Non-pigmented ciliary epithelial cell (primary cell): ENCODE results near the gene SSBP3.
"Not testable (repeated sequence)": the region's sequence is repeated elsewhere in the genome, so short reads cannot be mapped to it uniquely, and the experiment has no call there.

ENCODE experiments used
- DNase-seq: peaks from one replicate; pipeline ENCODE4 v3.0.0-alpha.2; 2010; ENCODE audit warnings: low read depth

The SSBP3 gene

DNA sequence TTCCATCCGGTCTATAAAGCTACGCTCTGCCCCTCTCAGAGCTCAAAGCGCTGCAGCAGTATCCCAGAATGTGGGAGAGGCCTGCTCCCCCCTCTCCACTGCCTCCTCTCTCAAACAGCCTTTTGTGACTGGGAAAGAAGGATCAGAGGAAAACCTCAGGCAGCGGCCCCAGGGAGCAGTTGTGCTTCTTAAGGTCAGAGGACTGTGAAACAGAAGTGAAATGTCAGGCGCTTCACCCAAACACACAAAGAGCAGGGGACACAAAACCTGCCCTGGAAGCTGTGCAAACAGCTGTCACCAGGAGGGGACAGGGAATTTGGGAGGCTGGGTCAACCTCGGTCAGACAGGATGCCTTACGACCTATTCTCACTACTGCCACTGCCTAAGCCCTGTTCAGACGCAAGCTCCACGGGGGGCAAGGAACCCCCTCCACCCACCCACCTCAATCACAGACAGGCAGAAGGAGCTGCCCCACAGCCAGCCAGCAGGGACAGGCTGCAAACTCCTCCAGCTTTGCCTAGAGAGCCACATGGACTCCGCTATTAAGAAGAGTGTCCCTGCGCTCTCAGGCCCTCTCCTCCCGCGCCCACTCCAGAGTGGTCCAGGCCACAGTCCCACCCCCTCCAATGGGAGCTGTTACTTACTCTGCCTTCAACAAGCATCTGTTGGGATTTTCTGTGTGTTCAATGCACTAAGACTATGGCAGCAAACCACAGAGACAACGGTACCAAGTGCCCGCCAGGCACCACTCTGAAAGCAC is 14.6 kb downstream of the SSBP3 start:
- DNase-seq: no peak

DNA sequence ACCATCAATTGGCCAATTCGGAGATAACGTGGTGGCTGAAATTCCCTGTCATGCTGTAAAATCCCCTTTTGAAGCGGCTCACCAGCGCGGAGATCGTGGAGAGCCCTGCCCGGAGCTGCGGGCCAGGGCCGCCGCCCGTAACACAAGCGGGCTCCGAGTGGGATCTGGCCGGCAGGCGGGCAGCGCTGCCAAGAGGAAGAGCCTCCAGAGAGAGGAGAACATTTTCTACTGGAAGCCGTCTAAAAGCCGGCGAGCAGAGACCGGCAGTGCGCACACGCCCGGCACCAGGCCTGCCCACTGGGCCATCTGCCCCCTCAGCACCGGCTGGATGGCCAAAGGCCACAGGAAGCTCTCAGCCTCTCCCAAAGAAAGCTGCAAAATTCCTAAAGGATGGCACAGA is 15.5 kb downstream of the SSBP3 start:
- no peak for DNase-seq

DNA sequence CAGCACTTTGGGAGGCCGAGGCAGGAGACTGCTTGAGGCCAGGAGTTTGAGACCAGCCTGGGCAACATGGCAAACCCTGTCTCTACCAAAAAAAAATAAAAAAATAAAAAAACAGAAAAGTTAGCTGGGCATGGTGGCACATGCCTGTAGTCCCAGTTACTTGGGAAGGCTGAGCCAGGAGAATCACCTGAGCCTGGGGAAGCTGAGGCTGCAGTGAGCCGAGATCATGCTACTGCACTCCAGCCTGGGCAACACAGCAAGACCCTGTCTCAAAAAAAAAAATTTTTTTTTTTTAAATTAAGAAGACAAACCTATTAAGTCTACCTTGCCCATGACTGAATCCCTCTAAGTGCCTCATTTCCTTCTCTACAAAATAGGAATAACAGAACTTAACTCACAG is 16.6 kb downstream of the SSBP3 start:
- DNase-seq: not testable (repeated sequence)

DNA sequence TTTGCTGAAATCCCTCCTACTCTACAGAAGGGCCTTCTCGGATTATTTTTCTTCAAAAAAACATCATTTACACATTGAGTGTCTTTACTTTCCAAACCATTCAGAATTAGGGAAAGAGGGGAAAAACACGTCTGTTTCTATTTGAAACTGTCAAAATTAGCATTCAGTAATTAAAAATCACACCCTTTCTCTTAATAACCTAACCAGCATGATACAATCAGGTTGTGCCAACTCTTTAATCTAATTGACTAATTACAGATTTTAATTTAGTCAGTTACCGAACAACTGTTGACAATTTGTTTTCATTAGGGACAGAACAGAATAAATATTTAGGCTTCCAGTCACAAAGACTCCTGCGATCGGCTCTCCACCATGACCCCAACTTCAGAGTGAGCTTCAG is 18.8 kb downstream of the SSBP3 start:
- DNase-seq: no peak

DNA sequence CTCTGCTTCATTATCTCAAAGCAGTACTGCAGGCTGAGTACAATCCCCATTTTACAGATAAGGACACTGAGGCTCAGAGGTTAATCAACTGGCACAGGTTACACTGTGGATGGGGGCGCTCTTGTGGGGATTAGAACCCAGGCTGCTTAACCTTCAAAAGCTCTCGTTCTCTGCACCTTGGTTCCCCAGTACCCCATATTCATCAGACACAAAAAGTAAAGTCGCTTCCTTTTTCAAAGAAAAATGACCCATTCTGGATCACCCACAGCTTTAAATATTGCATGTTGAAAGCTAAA is 20.5 kb downstream of the SSBP3 start:
- no peak for DNase-seq

DNA sequence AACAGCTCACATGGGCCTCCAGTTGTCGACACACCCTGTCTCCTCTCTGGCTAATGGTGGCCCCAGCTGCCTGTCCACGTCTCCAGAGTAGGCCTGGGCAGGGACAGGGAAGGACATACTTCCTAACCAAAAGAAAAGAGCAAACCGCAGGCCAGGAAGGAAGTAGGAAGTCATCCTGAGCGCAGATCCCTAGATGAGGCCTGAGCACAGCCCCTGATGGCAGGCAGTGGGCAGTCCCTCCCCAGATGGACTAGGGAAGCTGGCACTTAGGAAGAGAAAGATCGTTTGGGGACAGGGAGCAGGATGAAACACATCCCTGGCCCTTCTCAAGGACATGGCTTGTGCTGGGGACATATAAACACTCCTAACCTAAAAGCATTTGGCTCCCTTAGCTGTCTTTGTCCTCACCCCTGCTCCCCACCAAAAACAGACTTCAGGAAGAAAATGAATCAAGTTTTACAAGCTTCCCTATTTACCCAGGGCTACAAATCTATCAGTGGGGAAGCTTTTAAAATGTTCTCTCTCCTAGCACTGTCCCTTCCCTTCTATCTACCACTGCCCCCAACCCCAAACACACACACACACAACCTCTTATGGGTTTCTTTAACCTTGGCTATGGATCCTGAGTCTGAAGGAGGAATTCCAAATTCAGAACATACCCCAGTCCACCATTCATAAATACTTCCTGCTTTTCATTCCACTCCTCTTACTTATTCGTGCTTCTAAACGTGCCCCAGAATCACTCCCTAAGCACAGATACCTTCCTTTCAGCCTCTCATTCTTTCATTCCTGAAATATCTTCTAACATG is 21.1 kb downstream of the SSBP3 start:
- DNase-seq: no peak

DNA sequence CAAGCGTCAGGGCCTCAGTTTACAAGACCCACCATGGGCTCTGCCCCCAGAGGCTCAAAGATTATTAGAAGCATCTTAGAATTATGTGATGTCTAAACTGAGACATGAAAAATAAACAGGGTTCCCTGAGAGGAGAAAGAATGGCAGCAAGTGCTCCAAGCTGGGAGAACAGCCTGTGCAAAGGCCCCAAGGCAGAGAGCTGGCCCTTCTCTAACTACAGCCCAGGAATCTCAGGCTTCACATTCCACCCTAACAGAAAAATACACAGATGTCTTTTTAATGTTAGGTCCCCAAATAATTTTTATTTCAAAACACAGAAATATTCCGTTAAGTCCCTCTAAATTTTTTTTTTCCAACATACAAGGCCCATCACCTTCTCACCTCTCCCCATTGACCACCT is 21.7 kb downstream of the SSBP3 start:
- DNase-seq: no peak

DNA sequence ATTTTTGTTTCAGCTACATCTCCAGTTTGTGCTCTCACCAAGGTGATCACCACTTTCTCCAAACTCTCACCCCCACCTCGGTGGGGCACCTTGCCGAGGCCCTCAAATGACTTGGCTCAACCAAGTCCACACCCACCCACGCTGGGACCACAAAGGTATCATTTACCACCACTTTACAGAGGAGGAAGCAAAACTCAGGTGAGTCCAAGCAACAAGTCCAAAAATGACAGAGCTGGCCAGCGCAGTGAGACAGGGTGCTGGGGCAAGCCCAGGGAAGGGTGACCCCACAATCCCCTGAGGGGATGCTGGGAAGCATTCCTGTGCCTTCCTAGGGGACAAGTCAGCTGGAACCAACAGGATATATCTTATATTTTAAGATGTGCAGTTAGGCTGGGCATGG is 24.7 kb downstream of the SSBP3 start:
- DNase-seq: no peak

DNA sequence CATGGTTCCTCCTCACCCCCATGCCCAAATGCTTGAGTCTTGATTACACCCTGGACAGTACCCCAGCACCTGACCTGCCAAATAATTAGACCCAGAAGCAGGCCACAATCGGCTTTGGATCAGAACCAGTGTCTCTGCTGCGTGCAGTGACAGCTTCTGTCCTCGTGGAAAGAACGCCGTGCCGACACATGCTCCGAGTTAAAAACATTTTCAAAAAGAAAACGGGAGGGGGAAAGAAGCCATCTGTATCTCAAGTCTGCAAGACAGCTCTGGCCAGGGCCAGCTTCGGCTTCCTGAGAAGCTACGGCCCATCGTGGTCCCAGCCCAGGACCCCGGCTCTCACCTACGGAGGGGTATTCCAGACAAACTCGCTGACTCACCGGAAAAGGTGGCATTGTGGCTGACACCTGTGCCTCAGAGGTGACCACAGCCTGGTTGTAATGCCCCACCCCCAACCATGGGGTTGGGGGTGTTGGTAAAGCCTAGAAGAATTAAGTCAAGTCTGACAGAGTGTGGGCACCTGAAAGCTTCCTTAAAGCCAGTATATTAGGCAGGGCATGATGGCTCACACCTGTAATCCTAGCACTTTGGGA is 25.8 kb downstream of the SSBP3 start:
- no peak for DNase-seq

DNA sequence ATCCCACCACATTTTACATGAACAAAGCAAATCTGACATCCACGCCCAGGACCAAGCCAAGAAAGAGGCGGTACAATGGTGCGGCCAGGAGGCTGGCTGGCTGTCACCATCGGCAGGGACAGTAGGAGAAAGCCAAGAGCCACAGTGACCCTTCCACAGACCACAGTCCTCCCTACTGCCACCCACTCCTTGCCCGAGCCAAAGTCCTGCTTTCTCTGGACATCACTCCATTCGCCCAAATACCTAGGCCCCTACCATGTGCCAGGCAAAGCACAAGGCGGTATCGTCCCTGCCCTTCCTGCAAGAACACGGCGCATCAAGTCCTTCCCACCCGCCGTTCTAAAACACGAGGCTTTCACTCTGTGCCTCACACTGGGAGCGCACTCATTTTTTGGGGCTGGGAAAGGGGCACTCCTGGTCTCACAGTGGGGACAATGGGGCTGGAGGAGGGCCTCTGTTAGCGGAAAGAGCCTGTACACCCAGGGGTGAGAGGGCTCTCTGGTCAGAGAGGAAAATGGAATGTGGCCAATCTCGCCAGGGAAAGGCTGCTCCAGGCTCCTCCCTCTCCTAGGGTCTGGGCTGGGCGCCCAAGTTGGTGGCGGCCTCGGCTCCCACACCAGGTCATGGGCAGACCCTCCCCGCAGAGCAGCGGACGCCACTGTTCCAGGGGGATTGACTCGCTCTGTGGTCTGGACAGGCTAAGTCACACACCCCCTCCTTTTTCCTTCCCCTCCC is 26.5 kb downstream of the SSBP3 start:
- DNase-seq: no peak

DNA sequence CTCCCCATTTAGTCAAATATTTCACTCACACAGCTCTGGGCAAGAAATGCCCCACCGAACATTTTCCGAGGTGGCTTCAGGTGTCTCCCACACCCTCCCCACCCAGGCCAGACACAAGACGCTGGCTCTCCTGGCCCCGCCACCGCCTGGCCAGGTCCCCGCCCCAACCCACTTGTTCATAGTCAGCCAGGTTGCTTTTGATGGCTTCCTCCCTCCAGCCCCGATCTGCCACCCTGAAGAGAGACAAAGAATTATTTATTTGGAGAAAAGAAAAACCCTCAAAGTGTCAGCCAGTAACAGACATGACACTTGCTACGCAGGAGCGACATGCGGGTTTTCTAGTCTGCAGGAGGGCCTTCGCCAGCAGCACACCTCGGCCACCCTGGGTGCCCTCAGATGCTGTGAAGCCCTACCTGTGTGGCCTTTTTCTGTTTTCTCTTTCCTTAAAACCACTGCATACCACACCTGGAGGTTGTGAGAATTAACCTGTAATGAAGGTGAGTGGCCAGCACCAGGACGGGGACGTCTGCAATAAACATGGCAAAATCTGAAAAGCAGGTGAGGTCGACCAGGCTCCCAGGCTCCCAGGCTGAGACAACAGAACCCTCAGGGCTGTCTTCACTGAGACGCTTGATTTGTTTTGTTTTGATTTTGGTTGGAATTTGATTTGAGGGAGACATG is 27.2 kb downstream of the SSBP3 start:
- DNase-seq: no peak

DNA sequence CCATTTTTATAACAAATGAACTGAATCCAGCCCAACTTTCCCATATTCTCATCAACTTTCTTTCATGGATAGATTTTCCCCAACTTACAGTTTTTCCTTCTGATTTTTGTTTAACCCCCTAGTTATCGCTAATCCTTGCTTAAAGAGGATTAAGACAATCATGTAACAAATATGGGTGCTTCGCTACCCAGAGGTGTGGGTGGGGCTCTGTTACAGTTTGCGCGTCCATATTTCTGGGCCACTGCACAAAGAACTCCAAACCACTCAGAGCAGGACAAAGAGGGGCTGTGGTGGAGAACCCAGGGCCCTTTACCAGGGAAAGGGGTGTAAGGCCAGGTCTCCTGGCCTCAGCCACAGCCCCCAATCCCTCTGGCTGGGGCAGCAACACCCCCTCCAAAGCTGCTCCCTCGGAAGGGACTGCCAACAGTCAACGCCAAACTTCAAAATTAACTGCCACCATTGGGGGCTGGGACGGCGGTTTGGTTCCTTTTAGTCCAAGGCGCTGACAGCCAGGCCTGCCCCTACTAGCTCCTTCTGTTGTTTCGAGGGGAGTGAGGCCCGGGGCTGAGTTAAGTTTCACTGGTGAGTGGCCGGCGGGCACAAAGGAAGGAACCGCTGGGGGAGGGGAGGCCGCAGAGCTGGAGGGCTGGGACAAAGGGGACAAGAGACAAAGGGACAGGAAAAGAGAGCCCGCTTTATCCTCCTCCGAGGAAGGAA is 27.9 kb downstream of the SSBP3 start:
- DNase-seq: no peak

DNA sequence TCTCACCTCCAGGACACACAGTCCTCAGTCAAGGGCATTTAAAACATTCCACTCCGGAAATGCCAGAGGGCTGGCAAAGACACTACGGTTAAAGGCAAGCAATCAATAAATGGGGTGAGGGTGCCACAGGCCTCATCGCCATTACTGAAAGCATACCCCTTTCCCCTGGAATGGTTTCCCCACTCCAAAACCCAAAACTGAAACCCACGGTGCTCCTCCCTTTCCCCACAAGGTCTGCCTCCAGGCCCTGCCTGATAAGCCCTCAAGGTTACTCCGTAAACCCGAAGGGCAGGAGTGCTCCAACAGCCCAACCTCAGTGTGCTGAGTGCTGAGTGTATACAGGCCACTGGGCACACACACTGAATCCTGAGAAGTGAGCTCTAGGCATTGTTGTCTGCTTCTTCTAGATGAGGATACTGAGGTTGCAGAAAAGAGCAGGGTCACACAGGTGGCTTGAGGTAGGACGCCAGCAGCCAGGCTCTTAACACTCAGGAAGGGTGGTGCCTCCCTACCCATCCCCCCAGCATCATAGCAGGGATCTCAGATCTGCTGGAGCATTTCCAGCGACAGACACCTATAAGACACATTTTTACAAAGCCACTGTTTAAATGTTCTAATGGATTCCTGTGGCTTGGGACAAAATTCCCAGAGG is 29.0 kb downstream of the SSBP3 start:
- DNase-seq: peak; percentile 11

DNA sequence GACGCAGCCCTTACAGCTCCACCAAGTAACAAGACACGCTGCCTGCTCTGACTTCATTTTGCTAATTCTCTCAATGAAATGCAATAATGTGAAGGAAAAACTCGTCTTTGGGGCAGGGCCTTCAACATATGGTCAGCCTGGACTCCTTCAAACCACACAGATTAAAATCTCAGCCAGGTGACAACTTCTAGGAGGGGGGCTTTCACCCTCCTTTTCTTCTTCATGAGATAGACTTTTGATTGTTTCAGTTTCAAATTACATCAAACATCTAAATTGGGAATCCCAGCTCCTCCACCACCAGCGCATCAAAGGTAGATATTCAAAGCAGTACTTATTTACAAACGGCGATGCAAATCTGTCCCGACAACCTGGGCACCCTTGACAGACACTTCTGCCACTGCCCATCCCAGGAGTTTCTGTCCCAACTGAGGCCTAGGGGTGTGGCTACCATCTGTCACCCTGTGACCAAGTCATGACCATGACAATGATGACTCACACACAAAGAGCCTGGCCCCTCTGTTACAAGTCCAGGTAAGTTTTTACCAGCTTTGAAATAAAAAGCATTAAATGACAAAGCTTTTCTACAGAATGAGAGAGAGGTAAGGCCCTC is 29.7 kb downstream of the SSBP3 start:
- no peak for DNase-seq

DNA sequence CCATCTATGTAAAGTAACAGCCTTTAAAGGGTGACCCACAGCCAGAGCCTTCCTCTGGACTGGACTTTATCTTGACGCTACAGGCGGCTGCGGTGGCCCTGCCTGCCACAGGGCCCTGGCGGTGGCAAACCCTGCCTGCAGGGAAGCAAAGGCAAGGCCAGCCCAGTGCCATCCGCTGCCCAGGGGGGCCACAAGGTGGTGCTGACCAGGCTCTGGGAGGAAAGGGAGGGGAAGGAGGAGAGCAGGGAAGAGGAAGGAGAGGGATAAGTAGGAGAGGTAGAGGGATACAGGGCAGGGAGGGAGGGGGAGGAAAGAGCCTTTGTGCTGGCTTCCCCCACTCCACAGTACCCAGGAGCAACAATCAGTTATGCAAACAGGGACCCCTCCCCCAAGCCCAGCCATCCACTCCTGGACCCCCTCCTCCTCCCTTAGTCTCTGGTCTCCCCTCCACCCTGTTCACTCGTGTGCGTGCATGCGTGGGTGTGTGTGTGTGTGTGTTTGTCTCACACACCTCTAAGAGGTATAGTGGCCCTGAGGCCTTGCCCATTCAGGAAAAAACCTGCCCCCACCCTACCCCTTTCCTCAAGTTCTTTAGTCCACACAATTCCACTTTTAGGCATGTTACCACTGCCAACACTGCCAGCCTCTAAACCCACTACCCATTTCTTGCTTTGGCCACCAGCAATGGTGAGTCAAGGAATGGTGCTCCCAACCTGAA is 30.3 kb downstream of the SSBP3 start:
- DNase-seq: no peak

DNA sequence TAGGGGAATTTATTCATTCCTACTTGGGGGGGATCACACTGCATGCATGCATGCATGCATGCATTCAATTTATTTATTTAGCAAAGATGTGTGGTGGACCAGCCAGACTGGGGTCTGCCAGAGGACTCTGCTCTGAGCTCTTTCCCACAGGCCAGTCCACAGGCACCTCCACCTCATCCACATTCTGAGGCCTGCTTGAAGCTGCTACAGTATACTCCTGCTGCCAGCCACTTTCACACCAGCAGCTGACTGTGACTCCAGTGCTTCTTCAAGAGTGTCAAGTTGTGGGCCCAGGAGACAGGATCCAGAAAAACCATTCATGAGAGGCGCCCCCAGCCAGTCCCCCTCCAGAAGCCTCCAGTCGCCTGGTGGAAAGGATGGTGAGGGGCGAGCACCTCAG is 30.9 kb downstream of the SSBP3 start:
- DNase-seq: no peak

DNA sequence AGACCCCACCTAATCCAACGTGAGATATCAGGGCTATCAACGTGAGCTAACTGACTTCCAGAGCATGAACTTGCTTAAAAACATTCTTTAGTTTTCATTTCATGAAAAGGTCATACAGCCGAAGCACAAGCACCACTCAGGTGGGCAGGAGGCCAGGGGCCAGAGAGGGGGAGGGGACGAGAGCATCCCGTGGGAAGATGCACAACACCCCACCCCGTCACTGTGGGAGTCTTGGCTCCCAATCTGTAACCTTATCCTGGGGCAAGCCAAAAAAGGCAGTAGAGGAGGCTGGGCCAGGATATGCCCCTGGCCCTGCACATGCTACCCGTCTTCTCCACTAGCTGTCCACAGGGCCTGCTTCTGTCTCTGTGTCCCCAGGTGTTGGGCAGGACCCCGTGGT is 31.4 kb downstream of the SSBP3 start:
- no peak for DNase-seq

DNA sequence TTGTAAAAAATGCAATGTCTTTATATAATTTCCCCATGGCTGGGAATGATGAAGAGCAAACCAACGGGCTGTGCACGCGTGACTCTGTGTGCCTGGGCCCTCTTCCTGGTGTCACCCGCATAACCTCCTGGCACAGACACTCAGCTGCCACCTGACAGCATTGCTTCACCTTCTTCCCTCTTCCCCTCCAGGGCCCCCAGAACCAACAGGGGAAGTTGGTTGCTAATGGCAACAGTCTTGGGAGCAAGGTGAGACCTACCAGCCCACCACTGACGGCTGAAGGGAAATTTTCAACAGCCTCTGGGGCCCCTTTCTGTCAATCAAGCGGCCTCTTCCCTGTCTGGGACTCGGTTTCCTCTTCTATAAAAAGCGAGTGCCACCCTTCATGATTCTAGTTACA is 33.2 kb downstream of the SSBP3 start:
- no peak for DNase-seq

DNA sequence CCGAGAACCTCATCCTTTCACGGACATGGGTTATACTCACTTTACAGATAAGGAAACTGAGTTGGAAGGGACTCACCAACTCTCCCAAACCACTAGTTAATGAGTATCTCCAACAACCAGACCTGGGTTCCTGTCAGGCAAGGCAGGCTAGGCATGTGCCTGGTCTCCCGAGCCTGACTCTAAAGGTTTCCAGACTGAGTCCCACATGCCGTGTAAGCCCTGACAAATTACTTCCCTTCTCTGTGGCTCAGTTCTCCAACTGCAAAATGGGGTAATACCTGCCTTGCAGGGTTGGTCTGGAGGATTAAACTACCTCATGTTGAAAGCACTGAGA is 34.3 kb downstream of the SSBP3 start:
- no peak for DNase-seq
